GM06990 (cell line): Measurements from ENCODE around the gene C19orf85.

Source experiments
- DNase-seq: peaks from one replicate; pipeline ENCODE4 v3.0.0-alpha.2; 2011; ENCODE audit not compliant: insufficient read length; ENCODE audit errors: extremely low read depth
- H3K27me3 ChIP-seq: replicated peaks from 2 replicates; pipeline ENCODE4 v1.6.0; 2011; ENCODE audit warnings: low read length; ENCODE audit not compliant: control insufficient read depth, insufficient read depth
- H3K36me3 ChIP-seq: 2 replicates; pipeline ENCODE4 v1.5.1; 2011; ENCODE audit warnings: low read length; ENCODE audit not compliant: control insufficient read depth, insufficient read depth
- H3K4me3 ChIP-seq: replicated peaks from 2 replicates; pipeline ENCODE4 v1.5.1; 2011; ENCODE audit warnings: low read depth, mild to moderate bottlenecking, control low read depth, low read length
- CTCF ChIP-seq: IDR thresholded peaks from 2 replicates; pipeline ENCODE4 v1.5.1; 2011; ENCODE audit warnings: low read length, control low read depth, mild to moderate bottlenecking, inconsistent platforms; ENCODE audit not compliant: insufficient read depth, poor library complexity, severe bottlenecking

Gene C19orf85

GRCh38 chr19:55494172-55494761 lies 29.7 kb upstream of the C19orf85 start:
- no peaks in the 10 kb centered on the region; the same call in 1 of the 2 replicates for H3K27me3 ChIP-seq
- H3K36me3 ChIP-seq: no peaks in the 10 kb centered on the region
- TF ChIP-seq CTCF: no peak
- no peak for DNase-seq
- H3K4me3 ChIP-seq: no peak overlapping the region

- Histone ChIP-seq H3K36me3 (no peaks in the 10 kb centered on the region), H3K27me3 (no peaks in the 10 kb centered on the region; the same call in 1 of the 2 replicates), H3K4me3 (no peak overlapping the region)
- DNase-seq: no peak
- TF ChIP-seq CTCF: no peak
These were observed 29.2 kb upstream of the C19orf85 start for GRCh38 chr19:55493645-55494171.

DNA sequence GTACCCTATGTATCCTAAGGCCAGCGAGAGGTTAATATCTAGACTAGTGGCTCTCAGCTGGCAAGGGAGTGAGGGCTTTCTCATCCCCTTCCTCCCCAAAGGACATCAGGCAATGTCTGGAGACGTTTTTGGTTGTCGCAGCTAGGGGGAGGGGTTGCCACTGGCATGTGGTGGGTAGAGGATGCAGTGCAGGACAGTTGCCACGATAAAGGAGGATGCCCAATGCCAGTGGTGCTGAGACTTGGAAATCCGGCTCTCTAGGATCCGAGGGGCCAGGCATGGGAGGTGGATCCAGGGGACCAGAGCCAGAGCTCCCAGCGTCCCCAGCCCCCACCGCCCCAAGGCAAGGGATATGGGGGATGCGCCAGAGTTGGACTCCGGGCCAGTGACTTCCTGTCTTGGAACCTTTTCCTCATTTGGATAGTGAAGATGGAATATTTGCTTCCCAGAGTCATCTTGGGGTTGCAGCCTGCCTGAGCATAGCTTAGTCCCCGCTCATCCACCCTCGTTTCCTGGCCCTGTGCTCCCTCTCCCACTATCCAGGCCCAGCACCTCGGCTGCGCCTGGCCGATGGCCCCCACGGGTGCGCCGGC lies 28.6 kb upstream of the C19orf85 start:
- Histone ChIP-seq H3K27me3 (no peaks in the 10 kb centered on the region; the same call in 1 of the 2 replicates), H3K4me3 (no peak overlapping the region), H3K36me3 (no peaks in the 10 kb centered on the region)
- no peak for TF ChIP-seq CTCF
- DNase-seq: no peak

GRCh38 chr19:55492362-55492944 lies 27.9 kb upstream of the C19orf85 start:
- no peak for TF ChIP-seq CTCF
- Histone ChIP-seq H3K36me3 (no peaks in the 10 kb centered on the region), H3K4me3 (no peak overlapping the region), H3K27me3 (no peaks in the 10 kb centered on the region; the same call in 1 of the 2 replicates)
- no peak for DNase-seq

DNA sequence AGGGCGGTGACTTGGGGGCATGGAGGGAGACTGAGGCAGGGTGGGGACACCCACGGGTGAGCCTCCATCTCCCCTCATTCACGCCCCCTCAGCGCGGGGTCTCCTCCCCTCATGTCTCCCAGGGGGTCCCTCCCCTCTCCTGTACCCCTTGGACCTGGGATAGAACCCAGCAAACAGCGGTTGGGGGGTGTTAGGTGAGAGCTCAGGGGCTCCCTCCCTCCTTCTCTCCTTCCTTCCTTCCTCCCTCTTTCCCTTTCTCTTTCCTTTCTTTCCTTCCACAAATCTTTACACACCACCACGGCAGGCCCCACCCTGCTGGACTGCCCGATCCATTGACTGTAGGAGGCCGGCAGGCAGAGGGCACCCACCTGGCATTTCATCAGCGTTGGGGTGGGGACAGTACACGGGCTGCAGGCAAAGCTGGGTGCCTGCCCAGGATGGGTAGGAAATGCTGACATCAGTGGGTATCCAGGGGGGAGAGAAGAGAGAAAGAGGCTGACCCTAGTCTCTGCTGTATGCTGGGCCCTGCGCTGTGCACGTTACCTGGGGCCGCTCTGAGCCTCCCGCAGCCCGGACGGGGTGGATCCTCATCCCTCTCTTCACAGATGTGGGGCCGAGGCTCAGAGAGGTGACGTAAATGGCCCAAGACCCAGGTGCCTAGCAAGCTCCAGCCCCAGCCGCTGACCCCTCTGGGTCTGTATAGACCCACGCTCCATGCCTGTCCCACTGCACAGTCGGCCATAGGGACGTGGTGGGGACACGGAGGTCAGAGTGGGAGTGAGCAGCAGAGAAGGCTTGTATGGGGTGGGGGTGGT lies 27.2 kb upstream of the C19orf85 start:
- H3K36me3 ChIP-seq: no peaks in the 10 kb centered on the region
- H3K4me3 ChIP-seq: no peak overlapping the region
- no peaks in the 10 kb centered on the region; the same call in 1 of the 2 replicates for H3K27me3 ChIP-seq
- no peak for TF ChIP-seq CTCF
- no peak for DNase-seq
